Activated CD4-positive, alpha-beta T cell treated with anti-CD3 and anti-CD28 coated beads, Interleukin-2, Interleukin-6, amounts not matched to agents 100 ng/mL and 50 ng/mL, durations not matched to agents 16 hours and 8 hours (primary cell): Measurements from ENCODE around the gene BEND5.
A peak's percentile ranks its signal among the peaks of the same experiment; 100 is the strongest.

Source experiments
- DNase-seq: peaks from one replicate; pipeline ENCODE4 v3.0.0-alpha.2; 2020

BEND5 gene, protein sequence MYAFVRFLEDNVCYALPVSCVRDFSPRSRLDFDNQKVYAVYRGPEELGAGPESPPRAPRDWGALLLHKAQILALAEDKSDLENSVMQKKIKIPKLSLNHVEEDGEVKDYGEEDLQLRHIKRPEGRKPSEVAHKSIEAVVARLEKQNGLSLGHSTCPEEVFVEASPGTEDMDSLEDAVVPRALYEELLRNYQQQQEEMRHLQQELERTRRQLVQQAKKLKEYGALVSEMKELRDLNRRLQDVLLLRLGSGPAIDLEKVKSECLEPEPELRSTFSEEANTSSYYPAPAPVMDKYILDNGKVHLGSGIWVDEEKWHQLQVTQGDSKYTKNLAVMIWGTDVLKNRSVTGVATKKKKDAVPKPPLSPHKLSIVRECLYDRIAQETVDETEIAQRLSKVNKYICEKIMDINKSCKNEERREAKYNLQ

DNA sequence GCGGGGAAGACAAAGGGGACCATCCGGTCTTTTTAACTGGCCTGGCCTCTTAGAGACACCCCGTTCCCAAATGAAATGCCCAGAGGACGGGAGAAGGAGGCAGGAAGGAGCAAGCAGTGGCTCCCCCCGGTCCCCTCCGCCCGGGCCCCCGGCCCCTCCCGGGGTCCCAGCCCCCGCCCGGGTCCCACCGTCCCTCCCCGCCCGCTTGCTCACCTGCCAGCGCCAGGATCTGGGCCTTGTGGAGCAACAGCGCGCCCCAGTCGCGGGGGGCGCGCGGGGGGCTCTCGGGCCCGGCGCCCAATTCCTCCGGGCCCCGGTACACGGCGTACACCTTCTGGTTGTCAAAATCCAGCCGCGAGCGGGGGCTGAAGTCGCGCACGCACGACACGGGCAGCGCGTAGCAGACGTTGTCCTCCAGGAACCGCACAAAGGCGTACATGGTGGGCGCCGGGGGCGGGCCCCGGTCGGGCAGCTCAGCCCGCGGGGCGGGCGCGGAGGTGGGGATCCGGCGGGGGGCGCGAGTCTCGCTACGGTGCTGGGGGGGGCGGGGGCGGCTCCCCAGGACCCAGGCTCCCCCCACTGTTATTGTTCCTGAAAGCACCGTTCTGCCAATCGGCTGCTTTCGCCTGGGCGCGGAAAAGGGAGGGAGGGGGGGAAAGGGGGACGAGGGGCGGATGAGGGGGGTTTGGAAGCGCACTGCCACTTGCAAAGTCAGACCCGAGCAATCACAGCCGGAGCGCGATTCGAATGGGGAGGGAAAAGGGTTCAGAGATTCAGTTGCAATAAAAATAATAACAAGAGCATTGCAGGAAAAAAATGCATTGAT, at the start of gene BEND5:
Gene BEND5 (minus strand): TSS at position 499 of the 826 bp plus-strand sequence. CDS start 60 bp downstream, at position 439.
- no peak for DNase-seq

DNA sequence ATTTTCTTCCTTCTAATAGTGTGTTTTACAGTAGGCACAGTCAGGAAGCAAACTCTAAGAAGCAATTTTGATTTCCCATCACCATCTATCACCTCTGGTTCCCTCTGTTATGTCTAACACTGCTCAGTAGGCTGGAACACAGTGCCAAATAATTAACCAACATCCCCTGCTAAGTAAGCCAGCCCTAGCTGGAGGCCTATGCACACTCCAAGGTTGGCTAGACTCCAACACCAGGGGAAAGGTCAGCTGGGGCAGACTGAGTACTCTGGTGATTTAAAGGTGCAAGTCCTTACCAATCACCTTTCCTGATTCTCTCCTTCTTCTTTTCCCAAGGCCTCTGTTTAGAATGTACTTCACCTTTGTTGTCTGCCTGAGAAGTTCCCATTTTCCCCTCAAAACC, 46.5 kb upstream of the BEND5 start:
- DNase-seq, result no peak

DNA sequence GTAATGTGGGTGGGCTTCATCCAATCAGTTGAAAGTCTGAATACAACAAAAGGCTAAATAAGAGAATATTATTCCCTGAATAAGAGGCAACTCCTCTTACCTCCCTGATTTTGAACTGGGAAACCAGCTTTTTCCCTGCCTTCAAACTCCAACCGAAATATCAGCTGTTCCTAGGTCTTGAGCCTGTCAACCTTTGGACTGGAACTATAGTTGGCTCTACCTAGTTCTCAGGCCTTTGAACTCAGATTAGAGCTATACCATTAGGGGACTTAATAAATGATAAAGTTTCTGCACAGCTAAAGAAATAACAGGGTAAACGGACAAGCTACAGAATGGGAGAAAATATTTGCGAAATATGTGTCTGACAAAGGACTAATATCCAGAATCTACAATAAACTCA, 43.8 kb upstream of the BEND5 start:
- DNase-seq, result no peak

DNA sequence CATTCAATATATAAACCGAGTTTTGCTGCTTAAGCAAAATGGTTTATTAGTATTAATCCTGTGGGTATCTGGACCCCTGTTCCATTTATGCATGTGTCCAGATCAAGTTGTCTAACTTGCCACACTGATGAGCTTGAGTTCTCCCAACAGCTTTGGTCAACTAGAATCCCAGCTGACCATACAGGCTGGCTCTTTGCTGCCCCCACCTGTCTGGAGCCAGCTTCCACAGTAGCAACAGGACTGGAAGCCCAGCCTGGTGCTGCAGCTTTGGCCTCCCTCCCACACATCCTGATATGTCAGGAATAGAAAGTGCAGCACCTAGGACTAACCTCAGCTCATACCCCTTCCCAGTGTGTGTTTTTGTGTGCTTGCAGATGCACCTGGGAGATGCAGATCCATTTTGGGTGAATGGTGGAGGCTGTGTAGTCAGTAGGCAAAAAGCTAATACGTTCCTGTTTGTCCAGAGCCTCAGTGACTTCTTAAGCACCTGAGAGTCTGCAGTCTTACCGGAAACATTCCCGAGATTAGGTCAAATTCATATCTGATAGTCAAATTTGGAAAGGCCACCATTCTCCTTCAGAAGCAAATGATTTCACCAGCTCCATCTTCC, 40.9 kb upstream of the BEND5 start:
- peak; percentile 46 for DNase-seq

DNA sequence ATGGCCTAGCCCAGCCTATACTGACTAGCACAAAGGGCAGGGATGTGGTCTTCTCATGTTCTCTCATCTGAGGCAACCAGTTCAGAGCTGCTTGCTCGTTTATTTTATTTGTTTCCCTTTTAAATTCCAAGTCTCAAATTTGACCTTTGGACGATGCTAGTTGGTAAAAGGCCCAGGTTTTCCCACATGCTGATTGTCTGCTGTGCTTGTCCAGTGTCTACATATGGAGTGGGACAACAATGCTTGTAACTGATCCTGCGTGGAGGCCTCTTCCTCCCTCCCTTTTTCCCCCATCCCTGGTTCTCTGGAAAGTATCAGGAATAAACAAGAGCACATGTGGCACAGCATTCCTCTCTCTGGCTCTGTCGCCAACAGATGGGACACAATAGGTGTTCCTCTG, 34.0 kb upstream of the BEND5 start:
- no peak for DNase-seq

DNA sequence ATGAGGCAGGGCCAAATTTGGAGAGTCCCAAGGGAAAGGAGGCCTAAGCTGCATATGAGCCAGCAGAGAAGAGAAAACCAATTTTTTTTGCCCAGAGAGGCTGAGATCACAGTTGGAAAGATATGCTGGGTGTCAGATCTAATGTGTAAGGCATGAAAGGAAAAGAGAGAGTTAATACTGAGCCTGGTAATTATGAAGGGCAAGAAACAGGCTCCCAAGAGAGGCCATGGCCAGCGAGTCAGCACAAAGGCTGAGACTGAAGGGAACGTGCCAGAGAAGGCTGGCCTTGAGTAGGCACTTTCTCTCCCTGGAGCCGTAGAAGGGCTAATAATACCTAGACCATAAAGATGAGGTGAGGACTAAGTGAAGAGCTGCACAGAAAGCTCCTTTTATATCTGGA, 31.8 kb upstream of the BEND5 start:
- DNase-seq, result no peak

DNA sequence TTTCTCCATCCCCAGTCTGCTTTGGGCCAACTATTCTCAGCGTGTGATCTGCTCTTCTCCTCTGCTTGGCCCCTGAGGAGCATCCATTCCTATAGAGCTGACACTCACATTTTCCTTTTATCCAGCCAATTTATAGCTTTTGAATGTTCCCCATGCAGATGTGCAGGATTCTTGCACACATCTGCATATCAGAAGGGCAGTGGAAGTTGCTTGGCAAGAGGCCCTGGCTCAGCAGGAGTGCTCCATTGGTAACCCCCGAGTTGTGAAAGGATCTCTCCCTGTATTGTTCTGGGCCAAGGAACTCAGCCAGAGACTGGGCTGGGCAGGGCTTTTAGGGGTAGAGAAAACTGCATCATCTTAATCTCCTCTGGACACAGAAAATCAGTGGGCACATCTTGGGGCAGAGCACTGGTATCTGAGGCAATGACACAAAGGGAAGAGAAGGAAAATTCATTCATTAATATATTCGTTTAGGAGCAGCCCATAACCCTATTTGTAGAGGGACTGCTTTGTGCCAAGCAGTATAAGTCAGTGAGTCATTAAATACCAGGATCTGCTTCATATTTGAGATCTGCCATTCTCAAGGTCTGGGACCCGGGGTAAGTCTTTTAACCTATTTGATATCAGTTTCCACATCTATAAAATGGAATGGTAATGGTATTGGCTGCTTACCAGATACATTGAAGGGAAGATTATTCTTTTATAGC, 31.0 kb upstream of the BEND5 start:
- DNase-seq, result no peak

DNA sequence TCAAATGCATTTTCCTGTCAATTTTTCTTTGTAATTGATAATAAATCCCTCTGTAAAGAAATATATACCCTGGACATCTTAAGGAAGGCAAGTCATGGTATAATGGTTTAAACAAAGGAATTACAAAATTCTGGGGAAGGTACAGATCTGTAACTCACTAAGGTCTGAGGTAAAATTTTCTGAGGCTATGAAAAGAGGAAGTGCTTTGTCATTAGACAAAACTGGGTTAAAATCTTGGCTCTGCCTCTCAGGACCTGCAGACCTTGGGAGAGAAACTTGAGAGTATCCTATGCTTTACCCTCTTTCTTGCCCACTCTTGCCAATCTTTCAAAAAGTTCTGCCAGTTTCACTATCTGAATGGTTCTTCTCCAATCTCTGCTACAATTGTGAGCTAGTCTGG, 26.8 kb upstream of the BEND5 start:
- no peak for DNase-seq

DNA sequence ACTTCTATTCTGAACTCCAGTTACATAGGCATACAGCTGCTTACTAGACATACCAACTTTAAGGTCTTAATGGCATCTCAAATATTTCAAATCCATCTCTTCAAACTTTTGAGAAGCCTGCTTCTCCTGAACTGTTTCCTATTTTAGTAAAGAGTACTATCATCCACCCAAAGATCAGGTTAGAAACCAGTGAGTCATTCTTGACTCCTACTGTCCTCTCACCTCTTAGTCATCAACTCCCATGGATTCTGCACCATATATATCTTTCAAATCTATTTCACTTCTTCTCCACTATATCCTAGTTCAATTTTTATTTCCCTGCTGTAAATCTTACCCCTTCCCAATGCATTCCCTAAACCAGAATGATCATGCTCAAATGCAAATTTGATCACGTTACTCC, 18.1 kb upstream of the BEND5 start:
- DNase-seq, result no peak

DNA sequence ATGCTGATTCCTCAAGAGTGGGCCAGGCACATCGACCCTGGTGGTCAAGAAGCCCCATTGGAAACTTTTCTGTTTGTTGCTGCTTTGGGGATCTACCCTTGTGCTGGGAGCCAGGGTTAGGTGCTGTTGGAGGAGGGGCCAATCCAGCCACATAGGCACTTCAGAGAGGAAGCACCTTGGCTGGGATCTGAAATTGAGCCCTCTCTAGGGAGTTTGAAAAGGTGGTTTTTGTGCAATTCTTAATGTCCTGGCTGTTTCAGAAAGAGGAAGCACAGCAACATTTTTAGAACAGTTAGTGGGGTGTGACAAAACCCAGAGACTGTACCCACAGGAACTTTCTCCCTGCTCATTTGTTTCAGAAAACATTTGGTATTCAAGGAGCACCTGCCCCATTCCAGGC, 17.2 kb upstream of the BEND5 start:
- DNase-seq, result no peak

DNA sequence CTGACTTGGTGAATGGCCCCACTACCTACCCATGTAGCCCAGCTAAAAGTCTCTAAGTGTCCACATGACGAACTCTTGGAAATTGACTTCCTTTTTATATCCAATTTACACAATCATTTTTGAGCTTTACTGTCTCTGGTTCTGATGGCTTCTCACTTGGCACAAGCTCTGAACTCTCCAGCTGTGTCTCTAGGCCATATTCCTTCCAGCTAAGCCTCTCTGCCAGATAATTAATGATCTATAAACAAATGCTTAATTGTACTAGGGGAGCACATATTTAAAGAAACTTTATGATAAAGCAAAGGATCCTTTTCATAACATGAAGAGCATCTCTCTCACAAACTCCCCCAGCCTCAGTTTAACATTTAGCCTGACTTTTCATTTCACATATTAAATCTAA, 16.3 kb upstream of the BEND5 start:
- DNase-seq, result no peak

DNA sequence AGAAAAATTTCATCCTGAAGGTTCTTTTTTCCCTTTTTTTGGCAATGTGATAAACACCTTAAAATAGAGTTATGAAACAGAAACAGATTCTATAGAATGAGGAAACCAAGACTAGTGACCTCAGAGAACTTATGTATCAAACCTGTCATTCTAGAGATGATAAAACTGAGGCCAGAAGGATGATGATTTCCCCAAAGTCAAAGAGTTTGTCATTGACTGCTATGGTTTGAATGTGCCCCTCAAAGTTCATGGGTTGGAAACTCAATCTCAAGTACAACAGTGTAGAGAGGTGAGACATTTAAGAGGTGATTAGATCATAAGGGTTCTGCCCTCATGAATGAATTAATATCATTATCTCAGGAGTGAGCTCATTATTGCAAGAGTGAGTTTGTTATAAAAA, 13.7 kb upstream of the BEND5 start:
- peak; percentile 25 for DNase-seq

DNA sequence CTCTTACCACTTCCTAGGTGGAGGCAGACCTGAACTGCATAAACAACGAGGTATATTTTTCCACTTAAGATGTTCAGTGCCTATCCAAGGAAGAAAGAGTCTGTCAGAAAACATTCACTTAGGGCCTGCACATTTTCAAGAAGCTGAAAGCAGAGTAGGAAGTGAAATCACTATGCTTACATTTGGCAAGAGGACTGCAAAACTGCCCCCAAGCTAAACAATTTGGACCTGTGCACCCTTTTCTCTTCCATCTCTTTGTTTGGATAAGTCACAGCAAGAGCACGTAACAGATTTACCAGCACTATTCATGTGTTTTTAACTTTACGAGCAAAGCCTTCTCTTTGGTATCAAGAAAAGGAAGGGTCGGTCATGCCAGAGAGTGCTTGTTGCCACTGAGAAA, 13.2 kb upstream of the BEND5 start:
- DNase-seq, result no peak

DNA sequence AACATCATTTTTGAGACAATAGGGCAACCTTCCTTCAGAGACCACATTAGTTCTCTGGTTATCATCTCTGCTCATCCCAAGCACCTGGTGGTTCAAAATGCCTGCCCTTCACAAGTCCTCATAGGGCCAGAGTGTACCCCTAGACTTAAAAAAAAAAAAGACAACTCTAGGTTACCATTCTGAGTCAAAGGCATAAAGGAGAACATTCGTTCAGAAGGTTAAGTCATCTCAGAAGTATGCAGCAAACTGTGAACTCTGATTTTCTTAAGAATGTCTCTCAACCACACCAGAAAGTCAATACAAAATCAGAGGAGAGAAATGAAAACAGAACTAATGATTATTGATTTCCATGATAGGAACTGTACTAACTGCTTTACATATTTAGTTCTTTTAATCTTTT, 9.2 kb upstream of the BEND5 start:
- DNase-seq, result peak; percentile 28

DNA sequence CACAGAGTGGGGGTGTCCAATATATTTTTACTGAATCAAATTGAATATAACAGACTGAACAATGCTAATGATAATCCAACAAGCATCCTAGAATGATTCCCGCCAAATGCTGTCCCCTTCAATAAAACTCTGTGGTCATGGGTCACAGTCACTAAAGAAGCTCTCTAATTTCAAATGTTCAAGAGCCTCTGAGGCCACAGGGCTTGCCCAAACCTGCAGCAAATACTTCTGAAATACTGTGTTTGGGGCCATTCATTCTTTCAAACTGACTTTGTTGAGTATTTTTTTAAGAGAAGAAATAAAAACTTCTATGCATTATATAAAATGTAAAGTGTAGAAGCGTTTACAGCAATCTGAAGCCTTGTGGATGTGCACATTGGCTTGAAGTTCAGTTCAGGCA, 7.6 kb upstream of the BEND5 start:
- no peak for DNase-seq

DNA sequence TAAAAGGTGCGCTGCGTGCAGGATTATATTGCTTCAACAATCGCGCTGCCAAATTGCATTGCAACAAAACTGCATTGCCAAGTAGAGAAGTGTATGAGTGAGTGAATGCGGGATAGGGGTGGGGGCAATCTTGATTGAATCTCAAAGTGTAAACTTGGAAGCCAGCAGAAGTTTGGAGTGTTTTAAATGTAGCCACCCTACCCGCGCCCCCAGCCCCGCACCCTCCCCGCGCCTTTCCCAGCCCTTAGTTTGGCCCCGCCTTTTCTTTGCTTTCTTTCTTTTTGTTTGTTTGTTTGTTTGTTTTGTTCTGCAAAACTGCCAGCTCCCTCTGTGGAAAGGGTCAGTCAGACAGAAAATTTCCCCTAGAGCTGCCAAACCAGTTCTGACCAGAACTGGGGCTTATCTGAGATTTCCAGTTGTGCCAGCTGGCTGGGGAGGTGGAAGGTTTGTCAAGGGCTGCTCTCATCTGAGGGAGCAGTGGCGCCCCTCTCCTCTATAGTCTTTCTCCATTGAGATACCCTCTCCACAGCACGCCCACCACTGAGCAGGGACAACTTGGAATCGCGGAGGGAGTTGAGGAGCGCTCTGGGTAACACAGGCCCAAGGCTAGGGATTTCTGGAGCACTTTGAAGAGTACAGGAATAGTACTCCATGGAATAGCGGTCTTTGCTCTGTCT, 666 bp upstream of the BEND5 start:
- no peak for DNase-seq

DNA sequence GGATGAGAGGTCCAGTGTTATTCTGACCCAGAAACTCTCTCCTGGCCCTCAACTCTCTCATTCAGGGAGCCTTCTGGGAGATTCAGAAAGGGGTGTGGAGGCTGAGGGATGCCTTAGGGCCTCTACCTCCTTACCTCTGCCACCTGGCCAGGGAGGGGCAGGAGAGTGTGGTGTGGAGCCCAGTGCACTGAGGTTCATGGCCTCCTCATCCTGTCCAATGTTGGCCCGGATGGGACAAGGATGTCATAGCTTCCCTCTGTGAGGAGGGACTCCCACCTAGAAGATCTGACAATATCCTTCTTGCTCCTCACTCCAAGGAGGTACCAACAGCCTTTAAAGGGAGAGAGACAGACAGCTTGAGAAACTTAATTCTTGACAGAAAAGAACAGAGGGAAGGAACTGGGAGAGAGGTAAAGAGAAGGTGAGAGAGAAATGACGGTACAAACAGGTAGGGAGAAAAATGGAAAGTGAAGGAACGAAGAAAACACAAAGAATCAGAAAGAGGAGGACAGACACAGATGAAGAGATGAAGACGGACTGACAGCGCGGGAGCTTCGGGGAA, 779 bp downstream of the BEND5 start:
- no peak for DNase-seq

DNA sequence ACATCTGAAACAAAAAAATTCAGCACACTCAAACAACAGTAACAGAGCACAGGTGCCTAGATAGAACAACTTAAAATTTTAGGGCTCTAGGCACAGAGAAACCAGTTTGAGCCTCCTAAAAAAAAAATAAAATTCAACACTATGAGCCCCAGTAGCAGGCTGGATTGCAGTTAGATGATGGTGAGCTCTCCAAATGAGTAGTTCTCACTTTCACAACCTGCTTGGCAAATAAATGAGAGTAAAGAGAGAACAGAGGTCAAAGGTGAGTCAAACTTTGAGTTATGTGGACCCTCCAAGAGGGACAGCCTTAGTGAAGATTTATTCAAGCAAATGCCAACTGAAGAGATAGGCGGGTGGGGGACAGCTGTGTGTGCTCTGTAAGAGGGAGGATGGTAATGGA, 3.6 kb downstream of the BEND5 start:
- DNase-seq, result peak; percentile 11

DNA sequence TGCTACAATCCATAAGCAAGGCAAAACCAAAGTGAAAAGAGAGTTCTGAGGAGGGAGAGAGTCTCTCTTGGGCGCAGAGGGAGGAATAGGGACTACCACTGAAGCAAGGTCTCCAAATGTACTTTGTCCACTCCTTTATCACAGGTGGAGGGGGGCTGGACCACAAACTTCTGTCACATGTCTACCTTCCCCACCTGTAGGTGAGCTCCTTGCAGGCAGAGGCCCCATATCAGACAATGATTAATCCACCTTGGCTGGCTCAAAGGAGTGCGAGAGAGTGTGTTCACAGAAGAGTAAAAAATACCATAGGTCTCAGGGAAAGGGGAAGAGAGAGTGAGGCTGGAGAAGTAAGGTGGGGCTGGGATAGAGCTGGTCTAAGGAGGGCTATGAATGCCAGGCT, 4.5 kb downstream of the BEND5 start:
- DNase-seq, result no peak

DNA sequence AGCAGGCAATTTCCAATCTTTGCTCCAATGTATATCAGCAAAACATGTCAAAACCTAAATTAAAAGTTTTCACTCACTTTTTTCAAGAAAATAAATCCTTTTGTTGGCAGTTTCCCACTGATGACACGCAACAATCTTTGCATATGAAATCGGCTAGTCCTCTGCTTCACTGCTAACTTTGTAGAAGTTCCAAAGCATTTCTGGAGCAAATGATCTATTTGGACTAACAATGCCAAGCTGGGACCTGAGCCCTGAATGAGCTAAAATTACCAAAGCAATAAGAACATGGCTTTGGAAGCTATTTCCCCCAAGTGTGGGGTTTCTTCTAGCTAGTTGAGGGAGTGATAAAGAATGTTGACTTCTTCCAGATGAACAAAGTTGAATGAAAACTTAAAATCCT, 5.1 kb downstream of the BEND5 start:
- no peak for DNase-seq

DNA sequence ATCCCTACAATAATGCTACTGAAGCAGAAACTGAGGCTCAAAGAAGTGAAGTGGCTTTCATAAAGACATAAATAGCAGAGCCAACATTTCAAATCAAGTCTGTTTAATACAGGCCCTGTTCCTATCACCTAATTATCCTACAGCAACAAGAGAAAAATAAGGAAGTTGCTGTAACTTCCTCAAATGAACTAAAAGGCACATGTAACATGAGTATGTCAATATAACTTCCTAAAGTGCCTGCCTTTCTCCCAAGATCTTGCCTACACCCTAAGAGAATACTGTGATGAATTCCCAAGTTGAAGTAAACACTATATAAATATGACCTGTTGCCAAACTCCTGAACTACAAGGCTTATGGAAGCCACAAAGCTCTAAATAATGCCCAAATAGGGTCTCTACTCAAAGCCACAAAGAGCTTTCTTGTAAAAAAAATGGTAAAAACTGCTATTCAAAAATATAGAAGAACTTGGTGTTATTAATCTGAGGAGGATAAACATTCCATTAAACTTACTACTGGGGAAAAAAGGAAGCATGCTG, 8.6 kb downstream of the BEND5 start:
- no peak for DNase-seq

DNA sequence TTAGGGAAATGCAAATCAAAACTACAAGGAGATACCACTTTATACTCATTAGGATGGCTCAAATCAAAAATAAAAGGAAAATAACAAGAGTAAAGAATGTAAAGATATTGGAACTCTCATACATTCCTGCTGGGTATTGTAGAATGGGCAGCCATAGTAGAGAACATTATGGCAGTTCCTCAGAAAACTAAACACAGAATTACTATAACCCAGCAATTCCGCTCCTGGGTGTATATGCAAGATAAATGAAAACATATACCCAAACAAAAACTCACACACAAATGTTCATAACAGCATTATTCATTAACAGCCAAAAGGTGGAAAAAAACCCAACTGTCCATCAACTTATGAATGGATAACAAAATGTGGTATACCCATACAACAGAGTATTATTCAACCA, 11.4 kb downstream of the BEND5 start:
- DNase-seq, result no peak
